ENCODE data around the gene ARHGAP45. TPM values are rescaled to one million over a fixed set of nuclear protein-coding genes. Genes with fewer than 3 reads are reported as not detected.

Gene ARHGAP45
- total RNA-seq, 1 donor from 2014 or later, result 3.2 TPM

DNA sequence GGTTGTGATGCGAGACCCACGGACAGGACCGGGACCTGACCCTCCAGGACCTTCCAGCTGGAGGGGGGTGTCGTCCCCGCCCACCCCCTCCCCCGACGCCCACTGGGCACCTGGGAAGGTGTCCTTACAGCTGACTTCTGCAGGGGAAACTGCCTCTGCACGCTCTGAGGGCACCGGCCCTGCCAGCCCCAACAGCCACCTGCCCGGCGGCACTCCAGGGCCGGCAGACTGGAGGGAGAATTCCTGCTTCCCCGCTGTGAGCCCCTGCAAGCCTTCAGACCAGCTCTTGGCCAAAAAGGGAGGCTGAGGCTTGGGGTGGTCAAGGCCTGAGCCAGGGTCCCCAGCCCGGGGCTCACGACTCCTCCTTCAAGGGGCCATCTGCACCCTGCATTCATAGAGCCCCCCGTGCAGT is 39.3 kb upstream of the ARHGAP45 start:
- peaks cover 21% of the 10 kb centered on the region for H3K4me1 Mint-ChIP-seq
- no peaks in the 10 kb centered on the region for H3K9me3 Mint-ChIP-seq

DNA sequence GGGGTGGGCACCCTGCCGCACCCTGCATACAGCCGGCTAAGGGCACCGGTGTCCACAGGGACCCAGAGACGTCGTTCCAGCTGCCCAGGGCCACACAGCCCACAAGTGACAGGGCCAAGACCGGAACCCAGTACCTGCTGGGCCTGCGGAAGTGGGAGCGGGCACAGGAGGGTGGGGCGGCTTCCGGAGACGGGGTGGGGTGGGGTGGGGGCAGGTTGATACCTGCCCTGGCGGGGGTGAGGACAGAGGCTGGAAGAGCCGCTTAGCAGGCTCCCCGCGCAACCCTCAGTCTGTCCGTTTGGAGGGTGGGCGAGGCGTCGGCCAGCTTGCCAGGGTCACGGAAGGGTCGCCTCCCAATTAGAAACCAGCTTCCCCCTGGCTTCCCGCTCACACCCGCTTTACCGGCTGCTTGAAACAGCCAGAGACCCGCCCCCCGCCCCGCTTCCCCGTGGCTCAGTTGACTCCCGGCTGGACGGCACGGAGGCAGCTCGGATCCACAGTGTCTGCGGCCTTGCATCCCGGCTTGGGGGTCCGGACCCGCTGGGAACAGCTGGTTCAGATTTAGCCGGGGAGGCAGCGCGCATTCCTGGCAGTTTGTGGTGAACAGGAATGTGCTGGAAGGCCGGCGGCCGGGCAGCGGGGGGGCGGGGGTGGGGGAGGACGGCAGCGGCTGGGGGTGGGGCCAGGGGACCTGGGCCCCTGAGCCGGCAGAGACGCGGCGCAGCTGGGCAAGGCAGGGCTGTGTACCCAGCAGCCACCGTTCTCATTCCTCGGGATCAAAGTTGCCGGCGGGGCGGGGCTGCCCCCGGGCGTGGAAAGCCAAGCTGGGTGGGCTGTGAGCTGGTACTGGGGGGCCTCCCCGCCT is 38.7 kb upstream of the ARHGAP45 start:
- peak; percentile 79 to 83 for DNase-seq (ENCODE audit: low spot score in 2 of 2, unreplicated experiment in 2 of 2)
- Mint-ChIP-seq H3K27me3 (ENCODE audit: low read depth) (no peaks in the 10 kb centered on the region), H3K4me1 (peaks cover 21% of the 10 kb centered on the region), H3K36me3 (peaks cover 12% of the 10 kb centered on the region), H3K27ac (peak overlapping the region; percentile 95), H3K4me3 (peak overlapping the region; percentile 96), H3K9me3 (no peaks in the 10 kb centered on the region)
- TF ChIP-seq, protein P1, sequence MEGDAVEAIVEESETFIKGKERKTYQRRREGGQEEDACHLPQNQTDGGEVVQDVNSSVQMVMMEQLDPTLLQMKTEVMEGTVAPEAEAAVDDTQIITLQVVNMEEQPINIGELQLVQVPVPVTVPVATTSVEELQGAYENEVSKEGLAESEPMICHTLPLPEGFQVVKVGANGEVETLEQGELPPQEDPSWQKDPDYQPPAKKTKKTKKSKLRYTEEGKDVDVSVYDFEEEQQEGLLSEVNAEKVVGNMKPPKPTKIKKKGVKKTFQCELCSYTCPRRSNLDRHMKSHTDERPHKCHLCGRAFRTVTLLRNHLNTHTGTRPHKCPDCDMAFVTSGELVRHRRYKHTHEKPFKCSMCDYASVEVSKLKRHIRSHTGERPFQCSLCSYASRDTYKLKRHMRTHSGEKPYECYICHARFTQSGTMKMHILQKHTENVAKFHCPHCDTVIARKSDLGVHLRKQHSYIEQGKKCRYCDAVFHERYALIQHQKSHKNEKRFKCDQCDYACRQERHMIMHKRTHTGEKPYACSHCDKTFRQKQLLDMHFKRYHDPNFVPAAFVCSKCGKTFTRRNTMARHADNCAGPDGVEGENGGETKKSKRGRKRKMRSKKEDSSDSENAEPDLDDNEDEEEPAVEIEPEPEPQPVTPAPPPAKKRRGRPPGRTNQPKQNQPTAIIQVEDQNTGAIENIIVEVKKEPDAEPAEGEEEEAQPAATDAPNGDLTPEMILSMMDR (IDR thresholded peaks at IDR 0.05; ENCODE audit: unreplicated experiment), result no peak

More for the DNA sequence above, 39.3 kb upstream of the ARHGAP45 start:
- TF ChIP-seq, protein P1 (IDR thresholded peaks at IDR 0.05; ENCODE audit: unreplicated experiment), result no peak
- Mint-ChIP-seq H3K4me3 (peak overlapping the region; percentile 96), H3K27ac (peak overlapping the region; percentile 95), H3K27me3 (ENCODE audit: low read depth) (no peaks in the 10 kb centered on the region), H3K36me3 (peaks cover 11% of the 10 kb centered on the region)
- DNase-seq (ENCODE audit: low spot score in 2 of 2, unreplicated experiment in 2 of 2), result no peak

DNA sequence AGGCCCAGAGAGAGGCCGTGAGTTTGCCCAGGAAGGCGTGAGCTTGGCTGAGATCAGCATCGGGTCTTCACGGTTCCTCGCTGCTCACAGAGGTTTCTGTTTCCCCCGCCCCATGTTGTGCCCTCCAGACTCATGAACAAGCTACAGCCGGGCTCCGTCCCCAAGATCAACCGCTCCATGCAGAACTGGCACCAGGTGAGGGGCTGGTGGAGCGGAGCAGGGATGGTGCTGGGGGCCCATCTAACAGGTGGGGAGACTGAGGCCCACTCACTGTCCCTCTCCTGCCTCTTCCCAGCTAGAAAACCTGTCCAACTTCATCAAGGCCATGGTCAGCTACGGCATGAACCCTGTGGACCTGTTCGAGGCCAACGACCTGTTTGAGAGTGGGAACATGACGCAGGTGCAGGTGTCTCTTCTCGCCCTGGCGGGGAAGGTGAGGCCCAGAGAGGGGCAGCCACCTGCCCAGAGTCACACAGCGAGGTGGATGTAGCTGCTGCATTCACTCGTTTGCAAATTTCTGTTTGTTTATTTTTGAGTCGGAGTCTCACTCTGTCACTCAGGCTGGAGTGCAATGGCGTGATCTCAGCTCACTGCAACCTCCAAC is 34.6 kb upstream of the ARHGAP45 start:
- DNase-seq (ENCODE audit: low spot score in 2 of 2, unreplicated experiment in 2 of 2), result no peak
- H3K36me3 Mint-ChIP-seq, result peaks cover 23% of the 10 kb centered on the region
- H3K27me3 Mint-ChIP-seq (ENCODE audit: low read depth), result no peaks in the 10 kb centered on the region
- H3K9me3 Mint-ChIP-seq, result no peaks in the 10 kb centered on the region
- H3K4me3 Mint-ChIP-seq, result no peak overlapping the region
- H3K4me1 Mint-ChIP-seq, result peaks cover 18% of the 10 kb centered on the region
- no peak overlapping the region for H3K27ac Mint-ChIP-seq
- TF ChIP-seq, protein P1 (IDR thresholded peaks at IDR 0.05; ENCODE audit: unreplicated experiment), result no peak

DNA sequence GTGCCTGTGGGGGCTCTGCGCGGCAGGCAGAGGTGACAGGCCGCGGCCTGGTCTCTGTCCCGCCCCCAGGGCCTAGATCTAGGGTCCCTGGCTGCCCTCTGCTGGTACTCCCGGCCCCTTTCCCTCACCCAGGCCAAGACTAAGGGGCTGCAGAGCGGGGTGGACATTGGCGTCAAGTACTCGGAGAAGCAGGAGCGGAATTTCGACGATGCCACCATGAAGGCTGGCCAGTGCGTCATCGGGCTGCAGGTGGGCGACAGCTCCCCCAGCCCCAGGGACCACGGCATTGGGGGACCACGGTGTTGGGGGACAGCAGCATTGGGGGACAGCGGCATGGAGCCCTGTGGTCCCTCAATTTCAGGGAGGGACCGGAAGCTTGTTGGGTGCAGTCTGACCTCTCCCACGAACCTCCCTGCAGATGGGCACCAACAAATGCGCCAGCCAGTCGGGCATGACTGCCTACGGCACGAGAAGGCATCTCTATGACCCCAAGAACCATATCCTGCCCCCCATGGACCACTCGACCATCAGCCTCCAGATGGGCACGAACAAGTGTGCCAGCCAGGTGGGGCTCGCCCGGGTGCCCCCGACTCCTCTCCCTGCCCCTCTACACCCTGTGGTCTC is 30.9 kb upstream of the ARHGAP45 start:
- H3K36me3 Mint-ChIP-seq, result peaks cover 25% of the 10 kb centered on the region
- H3K27ac Mint-ChIP-seq, result no peak overlapping the region
- H3K4me1 Mint-ChIP-seq, result peaks cover 15% of the 10 kb centered on the region
- H3K4me3 Mint-ChIP-seq, result no peak overlapping the region
- no peaks in the 10 kb centered on the region for H3K9me3 Mint-ChIP-seq
- DNase-seq (ENCODE audit: low spot score in 2 of 2, unreplicated experiment in 2 of 2), result no peak
- H3K27me3 Mint-ChIP-seq (ENCODE audit: low read depth), result no peaks in the 10 kb centered on the region
- TF ChIP-seq, protein P1 (IDR thresholded peaks at IDR 0.05; ENCODE audit: unreplicated experiment), result no peak

DNA sequence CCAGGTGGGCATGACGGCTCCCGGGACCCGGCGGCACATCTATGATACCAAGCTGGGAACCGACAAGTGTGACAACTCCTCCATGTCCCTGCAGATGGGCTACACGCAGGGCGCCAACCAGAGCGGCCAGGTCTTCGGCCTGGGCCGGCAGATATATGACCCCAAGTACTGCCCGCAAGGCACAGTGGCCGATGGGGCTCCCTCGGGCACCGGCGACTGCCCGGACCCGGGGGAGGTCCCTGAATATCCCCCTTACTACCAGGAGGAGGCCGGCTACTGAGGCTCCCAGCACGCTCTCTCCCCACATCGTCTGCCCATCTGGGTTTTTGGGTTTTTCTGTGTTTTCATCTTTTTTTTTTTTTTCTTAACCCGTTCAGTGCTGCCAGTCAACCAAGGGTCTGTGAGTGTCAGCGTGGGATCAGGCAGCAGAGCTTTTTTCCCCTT is 29.3 kb upstream of the ARHGAP45 start:
- peak overlapping the region; percentile 72 for H3K27ac Mint-ChIP-seq
- H3K4me1 Mint-ChIP-seq, result peaks cover 19% of the 10 kb centered on the region
- no peak for DNase-seq (ENCODE audit: low spot score in 2 of 2, unreplicated experiment in 2 of 2)
- no peaks in the 10 kb centered on the region for H3K9me3 Mint-ChIP-seq
- H3K4me3 Mint-ChIP-seq, result no peak overlapping the region
- TF ChIP-seq, protein P1 (IDR thresholded peaks at IDR 0.05; ENCODE audit: unreplicated experiment), result no peak
- H3K27me3 Mint-ChIP-seq (ENCODE audit: low read depth), result no peaks in the 10 kb centered on the region
- peaks cover 20% of the 10 kb centered on the region for H3K36me3 Mint-ChIP-seq

Measured in mesothelial cell of epicardium (in vitro differentiated cells).